ENCODE measurements around the gene SLC41A2.

The SLC41A2 gene

DNA sequence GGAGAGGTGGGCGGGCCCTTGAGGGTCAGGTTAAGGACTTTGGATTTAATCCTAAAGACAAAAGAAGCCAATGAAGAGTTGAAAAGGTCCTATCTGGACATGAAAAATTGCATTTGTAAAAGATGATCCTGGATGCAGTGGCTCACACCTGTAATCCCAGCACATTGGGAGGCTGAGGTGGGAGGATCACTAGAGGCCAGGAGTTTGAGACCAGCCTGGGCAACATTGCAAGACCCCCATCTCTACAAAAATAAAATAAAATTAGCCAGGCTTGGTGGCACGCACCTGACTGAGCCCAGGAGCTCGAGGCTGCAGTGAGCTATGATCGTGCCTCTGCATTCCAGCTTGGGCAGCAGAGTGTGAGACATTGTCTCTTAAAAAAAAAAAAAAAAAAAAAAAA lies 2.4 kb upstream of the SLC41A2 start:
- Histone ChIP-seq H3K4me3 (replicated peaks; ENCODE audit: insufficient read depth, low read length) (no peak overlapping the region), H3K27me3 (ENCODE audit: insufficient read depth, poor library complexity, severe bottlenecking) (peaks cover 24% of the 10 kb centered on the region), H3K27ac (replicated peaks) (no peak overlapping the region)
- no peak for DNase-seq (ENCODE audit: low read depth in 1 of 2, low spot score in 1 of 2)
- TF ChIP-seq POLR2AphosphoS5 (IDR thresholded peaks at IDR 0.05; ENCODE audit: low read depth): no peak
- TF ChIP-seq, protein P1, sequence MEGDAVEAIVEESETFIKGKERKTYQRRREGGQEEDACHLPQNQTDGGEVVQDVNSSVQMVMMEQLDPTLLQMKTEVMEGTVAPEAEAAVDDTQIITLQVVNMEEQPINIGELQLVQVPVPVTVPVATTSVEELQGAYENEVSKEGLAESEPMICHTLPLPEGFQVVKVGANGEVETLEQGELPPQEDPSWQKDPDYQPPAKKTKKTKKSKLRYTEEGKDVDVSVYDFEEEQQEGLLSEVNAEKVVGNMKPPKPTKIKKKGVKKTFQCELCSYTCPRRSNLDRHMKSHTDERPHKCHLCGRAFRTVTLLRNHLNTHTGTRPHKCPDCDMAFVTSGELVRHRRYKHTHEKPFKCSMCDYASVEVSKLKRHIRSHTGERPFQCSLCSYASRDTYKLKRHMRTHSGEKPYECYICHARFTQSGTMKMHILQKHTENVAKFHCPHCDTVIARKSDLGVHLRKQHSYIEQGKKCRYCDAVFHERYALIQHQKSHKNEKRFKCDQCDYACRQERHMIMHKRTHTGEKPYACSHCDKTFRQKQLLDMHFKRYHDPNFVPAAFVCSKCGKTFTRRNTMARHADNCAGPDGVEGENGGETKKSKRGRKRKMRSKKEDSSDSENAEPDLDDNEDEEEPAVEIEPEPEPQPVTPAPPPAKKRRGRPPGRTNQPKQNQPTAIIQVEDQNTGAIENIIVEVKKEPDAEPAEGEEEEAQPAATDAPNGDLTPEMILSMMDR (IDR thresholded peaks at IDR 0.05; ENCODE audit: insufficient read depth, low read length): no peak
- TF ChIP-seq SPI1 (IDR thresholded peaks at IDR 0.05; ENCODE audit: borderline replicate concordance, low read depth): no peak
- TF ChIP-seq, protein P2, sequence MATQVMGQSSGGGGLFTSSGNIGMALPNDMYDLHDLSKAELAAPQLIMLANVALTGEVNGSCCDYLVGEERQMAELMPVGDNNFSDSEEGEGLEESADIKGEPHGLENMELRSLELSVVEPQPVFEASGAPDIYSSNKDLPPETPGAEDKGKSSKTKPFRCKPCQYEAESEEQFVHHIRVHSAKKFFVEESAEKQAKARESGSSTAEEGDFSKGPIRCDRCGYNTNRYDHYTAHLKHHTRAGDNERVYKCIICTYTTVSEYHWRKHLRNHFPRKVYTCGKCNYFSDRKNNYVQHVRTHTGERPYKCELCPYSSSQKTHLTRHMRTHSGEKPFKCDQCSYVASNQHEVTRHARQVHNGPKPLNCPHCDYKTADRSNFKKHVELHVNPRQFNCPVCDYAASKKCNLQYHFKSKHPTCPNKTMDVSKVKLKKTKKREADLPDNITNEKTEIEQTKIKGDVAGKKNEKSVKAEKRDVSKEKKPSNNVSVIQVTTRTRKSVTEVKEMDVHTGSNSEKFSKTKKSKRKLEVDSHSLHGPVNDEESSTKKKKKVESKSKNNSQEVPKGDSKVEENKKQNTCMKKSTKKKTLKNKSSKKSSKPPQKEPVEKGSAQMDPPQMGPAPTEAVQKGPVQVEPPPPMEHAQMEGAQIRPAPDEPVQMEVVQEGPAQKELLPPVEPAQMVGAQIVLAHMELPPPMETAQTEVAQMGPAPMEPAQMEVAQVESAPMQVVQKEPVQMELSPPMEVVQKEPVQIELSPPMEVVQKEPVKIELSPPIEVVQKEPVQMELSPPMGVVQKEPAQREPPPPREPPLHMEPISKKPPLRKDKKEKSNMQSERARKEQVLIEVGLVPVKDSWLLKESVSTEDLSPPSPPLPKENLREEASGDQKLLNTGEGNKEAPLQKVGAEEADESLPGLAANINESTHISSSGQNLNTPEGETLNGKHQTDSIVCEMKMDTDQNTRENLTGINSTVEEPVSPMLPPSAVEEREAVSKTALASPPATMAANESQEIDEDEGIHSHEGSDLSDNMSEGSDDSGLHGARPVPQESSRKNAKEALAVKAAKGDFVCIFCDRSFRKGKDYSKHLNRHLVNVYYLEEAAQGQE (IDR thresholded peaks at IDR 0.05; ENCODE audit: insufficient replicate concordance, low read depth): no peak
- TF ChIP-seq GABPA (IDR thresholded peaks at IDR 0.05; ENCODE audit: low read depth): no peak

DNA sequence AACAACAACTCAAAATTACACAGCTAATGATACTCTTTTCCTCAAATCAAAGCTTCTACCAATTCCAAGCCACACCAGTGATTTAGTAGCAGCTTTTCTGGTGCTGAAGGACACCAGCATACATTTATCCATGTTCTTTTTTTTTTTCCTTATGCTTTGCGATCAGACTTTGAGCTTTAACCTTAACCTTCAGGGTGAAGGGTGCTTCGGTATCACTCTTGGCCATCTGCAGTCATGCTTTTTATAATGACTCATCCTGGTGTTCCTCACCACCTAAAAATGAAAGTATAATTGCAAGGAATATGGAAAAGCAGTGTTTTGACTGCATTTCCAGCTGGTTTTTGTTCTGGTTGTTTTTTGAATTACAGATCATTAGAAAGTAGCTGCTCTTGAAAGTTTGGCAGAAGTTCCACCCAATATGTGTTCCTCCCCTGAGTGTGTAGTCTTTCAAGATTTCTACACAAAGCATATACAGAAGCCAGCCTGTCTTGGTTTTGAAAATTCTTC lies 1.3 kb upstream of the SLC41A2 start:
- H3K27ac ChIP-seq (replicated peaks): no peak overlapping the region
- H3K27me3 ChIP-seq (ENCODE audit: insufficient read depth, poor library complexity, severe bottlenecking): peaks cover 26% of the 10 kb centered on the region
- no peak for DNase-seq (ENCODE audit: low read depth in 1 of 2, low spot score in 1 of 2)
- TF ChIP-seq, protein P1 (IDR thresholded peaks at IDR 0.05; ENCODE audit: insufficient read depth, low read length): no peak
- TF ChIP-seq, protein P2 (IDR thresholded peaks at IDR 0.05; ENCODE audit: insufficient replicate concordance, low read depth): no peak
- no peak for TF ChIP-seq SPI1 (IDR thresholded peaks at IDR 0.05; ENCODE audit: borderline replicate concordance, low read depth)
- no peak for TF ChIP-seq POLR2AphosphoS5 (IDR thresholded peaks at IDR 0.05; ENCODE audit: low read depth)
- TF ChIP-seq GABPA (IDR thresholded peaks at IDR 0.05; ENCODE audit: low read depth): no peak
- no peak overlapping the region for H3K4me3 ChIP-seq (replicated peaks; ENCODE audit: insufficient read depth, low read length)

DNA sequence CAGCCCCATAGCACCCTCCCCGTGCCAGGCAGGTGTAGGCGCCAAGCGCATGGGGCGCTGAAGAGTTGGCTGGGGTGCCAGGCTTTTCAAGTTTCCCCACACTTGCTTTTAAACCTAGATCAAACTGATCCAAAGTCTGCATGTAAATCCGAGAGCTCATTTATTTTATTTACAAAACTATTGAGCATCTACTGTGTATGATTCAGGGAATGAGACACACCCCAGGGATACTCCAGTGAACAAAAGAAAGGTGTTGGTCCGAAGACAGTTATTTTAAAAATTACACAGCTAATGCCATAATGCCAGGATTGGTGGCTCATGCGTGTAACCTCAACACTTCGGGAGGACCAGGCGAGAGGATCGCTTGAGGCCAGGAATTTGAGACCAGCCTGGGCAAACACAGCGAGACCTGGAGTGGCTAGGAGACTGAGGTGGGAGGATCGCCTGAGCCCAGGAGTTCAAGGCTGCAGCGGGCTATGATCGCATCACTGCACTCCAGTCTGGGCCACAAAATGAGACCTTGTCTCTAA lies 780 bp upstream of the SLC41A2 start:
- no peak overlapping the region for H3K27ac ChIP-seq (replicated peaks)
- peaks cover 30% of the 10 kb centered on the region for H3K27me3 ChIP-seq (ENCODE audit: insufficient read depth, poor library complexity, severe bottlenecking)
- peak overlapping the region; percentile 64 for H3K4me3 ChIP-seq (replicated peaks; ENCODE audit: insufficient read depth, low read length)
- no peak for DNase-seq (ENCODE audit: low read depth in 1 of 2, low spot score in 1 of 2)
- TF ChIP-seq, protein P2 (IDR thresholded peaks at IDR 0.05; ENCODE audit: insufficient replicate concordance, low read depth): no peak
- TF ChIP-seq POLR2AphosphoS5 (IDR thresholded peaks at IDR 0.05; ENCODE audit: low read depth) (no peak), GABPA (IDR thresholded peaks at IDR 0.05; ENCODE audit: low read depth) (no peak), SPI1 (IDR thresholded peaks at IDR 0.05; ENCODE audit: borderline replicate concordance, low read depth) (no peak)
- TF ChIP-seq, protein P1 (IDR thresholded peaks at IDR 0.05; ENCODE audit: insufficient read depth, low read length): no peak
